A549 (cell line): Measurements from ENCODE around the gene TRAPPC3. TPM values are rescaled to one million over a fixed set of nuclear protein-coding genes. Genes with fewer than 3 reads are reported as not detected.

Experiments
- ATAC-seq, 2 experiments: fragments of 200-7000 bp in 1 of 2; fragments of >200 bp in 1 of 2; cut with Nextera tagmentation in 1 of 2; cut with Tn5 transposase in 1 of 2; 3 replicates each; pipeline versions ENCODE4 v1.8.0 to v1.9.1; 2018 to 2020; ENCODE audit warnings: mild to moderate bottlenecking in 1 of 2, moderate library complexity in 1 of 2
- CTCF ChIA-PET: fragments of 300-600 bp; sonication (Branson Sonifier 250); formaldehyde crosslinking; extraction: SDS; loops from one replicate; lab custom pipeline; 2021; ENCODE audit warnings: antibody characterized with exemption, inconsistent platforms; lab: Yijun Ruan, JAX
- POLR2A ChIA-PET: fragments of 350-600 bp; formaldehyde crosslinking; extraction: SDS; loops from one replicate; lab custom pipeline; 2021; ENCODE audit warnings: antibody characterized with exemption, inconsistent platforms; lab: Yijun Ruan, JAX
- DNase-seq, 2 experiments: peaks; one replicate each; pipeline versions ENCODE4 v3.0.0 to v3.0.0-alpha.2; 2011 to 2016; ENCODE audit warnings: low read depth in 1 of 2, low spot score in 1 of 2
- FAIRE-seq: peaks from 2 replicates; lab custom pipeline; 2011; peaks lifted over from hg19 to GRCh38; lab: Jason Lieb, UNC
- H3K27ac ChIP-seq, 2 experiments: fragments of >200 bp; sonication (Bioruptor Twin); formaldehyde crosslinking; 3 replicates each; pipeline ENCODE4 v1.5.1; 2016 to 2017
- H3K4me1 ChIP-seq: fragments of >200 bp; sonication (Bioruptor Twin); formaldehyde crosslinking; 3 replicates; pipeline ENCODE4 v1.6.1; 2016
- H3K4me2 ChIP-seq: fragments of >200 bp; sonication (Bioruptor Twin); formaldehyde crosslinking; 3 replicates; pipeline ENCODE4 v1.6.1; 2016
- H3K4me3 ChIP-seq: fragments of >200 bp; sonication (Bioruptor Twin); formaldehyde crosslinking; 3 replicates; pipeline ENCODE4 v1.5.1; 2016
- H3K9me3 ChIP-seq: fragments of >200 bp; sonication (Bioruptor Twin); formaldehyde crosslinking; 3 replicates; pipeline ENCODE4 v1.6.1; 2016
- CBX2 ChIP-seq: fragments of 200-600 bp; sonication (generic); IDR thresholded peaks from 2 replicates; pipeline ENCODE4 v1.6.1; 2016; ENCODE audit warnings: low read depth, mild to moderate bottlenecking, borderline replicate concordance
- CHD2 ChIP-seq: fragments of 150-350 bp; IDR thresholded peaks from 2 replicates; pipeline ENCODE4 v1.6.1; 2014; ENCODE audit warnings: low read length; ENCODE audit not compliant: partially characterized antibody
- CHD4 ChIP-seq: fragments of 200-600 bp; sonication (generic); IDR thresholded peaks from 2 replicates; pipeline ENCODE4 v1.6.1; 2016; ENCODE audit warnings: antibody characterized with exemption, mild to moderate bottlenecking, borderline replicate concordance
- EHF ChIP-seq: fragments of 250-450 bp; sonication (Bioruptor Pico); IDR thresholded peaks from 2 replicates; pipeline ENCODE4 v1.5.0; 2020; ENCODE audit warnings: mild to moderate bottlenecking
- ESRRA ChIP-seq: fragments of 150-350 bp; IDR thresholded peaks from 2 replicates; pipeline ENCODE4 v1.6.1; 2014; ENCODE audit warnings: mild to moderate bottlenecking, low read length, borderline replicate concordance
- HDAC2 ChIP-seq: fragments of 200-600 bp; sonication (generic); IDR thresholded peaks from 2 replicates; pipeline ENCODE4 v1.6.1; 2016
- JUN ChIP-seq, 2 experiments: fragments of >200 bp; sonication (Bioruptor Twin); formaldehyde crosslinking; IDR thresholded peaks; 2 replicates in 1 of 2; 3 replicates in 1 of 2; pipeline ENCODE4 v1.6.1; 2016 to 2017
- KDM5A ChIP-seq: fragments of 200-600 bp; sonication (generic); IDR thresholded peaks from 2 replicates; pipeline ENCODE4 v1.6.1; 2016; ENCODE audit warnings: antibody characterized with exemption, mild to moderate bottlenecking
- MYC ChIP-seq: IDR thresholded peaks from 2 replicates; pipeline ENCODE4 v1.6.1; 2012; ENCODE audit warnings: mild to moderate bottlenecking, inconsistent platforms, low read length, improper control_type of control experiment, borderline replicate concordance
- NFE2L2 ChIP-seq: fragments of 150-350 bp; conservative IDR thresholded peaks from 2 replicates; pipeline ENCODE4 v1.6.1; 2014; ENCODE audit warnings: low read length
- NPAS2 ChIP-seq: fragments of 250-450 bp; sonication (Bioruptor Pico); IDR thresholded peaks from 2 replicates; pipeline ENCODE4 v1.8.0; 2022; ENCODE audit warnings: mild to moderate bottlenecking, moderate library complexity, borderline replicate concordance
- NR3C1 ChIP-seq: fragments of >200 bp; sonication (Bioruptor Twin); formaldehyde crosslinking; IDR thresholded peaks from 3 replicates; pipeline ENCODE4 v1.6.1; 2017
- PHF8 ChIP-seq: fragments of 200-600 bp; sonication (generic); IDR thresholded peaks from 2 replicates; pipeline ENCODE4 v1.6.1; 2016; ENCODE audit warnings: low read depth, mild to moderate bottlenecking, antibody characterized with exemption, moderate library complexity, borderline replicate concordance
- POLR2AphosphoS2 ChIP-seq: conservative IDR thresholded peaks from 2 replicates; pipeline ENCODE4 v1.6.1; 2012; ENCODE audit warnings: low read length, improper control_type of control experiment, inconsistent platforms
- RCOR1 ChIP-seq: fragments of 150-350 bp; IDR thresholded peaks from 2 replicates; pipeline ENCODE4 v1.6.1; 2014; ENCODE audit warnings: antibody characterized with exemption, low read length, low read depth
- RFX5 ChIP-seq: fragments of 450-650 bp; IDR thresholded peaks from 2 replicates; pipeline ENCODE4 v1.7.1; 2014; ENCODE audit warnings: antibody characterized with exemption, mild to moderate bottlenecking, moderate library complexity
- SREBF2 ChIP-seq: fragments of 450-650 bp; IDR thresholded peaks from 2 replicates; pipeline ENCODE4 v1.6.1; 2014; ENCODE audit warnings: mild to moderate bottlenecking, moderate library complexity
- WGBS: methylation state at CpG from one replicate; pipeline ENCODE4 v1.1.6; 2017; ENCODE audit errors: missing lambda C conversion rate; 5-methylcytosine and 5-hydroxymethylcytosine counted together
- polyA plus RNA-seq, 4 experiments: library from polyadenylated mRNA; depleted of rRNA in 3 of 4; stranded (reverse); fragments of >200 nt; fragmentation: RNase III in 1 of 4; extraction: RNeasy Plus Mini Kit Qiagen cat#74134 plus additional on column Dnase treatment in 1 of 4; gene quantifications; 2 replicates in 3 of 4; 3 replicates in 1 of 4; pipeline ENCODE4 v1.2.3, GENCODE V29; 2011 to 2017
- TF ChIP-seq, protein P1 (sequence below): fragments of 450-650 bp; IDR thresholded peaks from 2 replicates; pipeline ENCODE4 v1.6.1; 2014; ENCODE audit warnings: antibody characterized with exemption
- TF ChIP-seq, protein P2 (sequence below): fragments of >200 bp; sonication (Bioruptor Twin); formaldehyde crosslinking; IDR thresholded peaks from 2 replicates; pipeline ENCODE4 v1.6.1; 2016
- TF ChIP-seq, protein P3 (sequence below): fragments of >200 bp; sonication (Bioruptor Twin); formaldehyde crosslinking; IDR thresholded peaks from 3 replicates; pipeline ENCODE4 v1.6.1; 2016
- TF ChIP-seq, protein P4 (sequence below): fragments of 250-450 bp; sonication (Bioruptor Pico); IDR thresholded peaks from 2 replicates; pipeline ENCODE4 v1.5.0; 2020; ENCODE audit warnings: low read depth, mild to moderate bottlenecking, moderate library complexity
- TF ChIP-seq, protein P5 (sequence below): fragments of 200-600 bp; sonication (generic); IDR thresholded peaks from 2 replicates; pipeline ENCODE4 v1.6.1; 2016; ENCODE audit warnings: antibody characterized with exemption, mild to moderate bottlenecking, moderate library complexity

TRAPPC3 gene
- polyA plus RNA-seq, 2 of the 4 experiments (the other 2 are of a cell fraction), result 62.2 to 103 TPM

DNA sequence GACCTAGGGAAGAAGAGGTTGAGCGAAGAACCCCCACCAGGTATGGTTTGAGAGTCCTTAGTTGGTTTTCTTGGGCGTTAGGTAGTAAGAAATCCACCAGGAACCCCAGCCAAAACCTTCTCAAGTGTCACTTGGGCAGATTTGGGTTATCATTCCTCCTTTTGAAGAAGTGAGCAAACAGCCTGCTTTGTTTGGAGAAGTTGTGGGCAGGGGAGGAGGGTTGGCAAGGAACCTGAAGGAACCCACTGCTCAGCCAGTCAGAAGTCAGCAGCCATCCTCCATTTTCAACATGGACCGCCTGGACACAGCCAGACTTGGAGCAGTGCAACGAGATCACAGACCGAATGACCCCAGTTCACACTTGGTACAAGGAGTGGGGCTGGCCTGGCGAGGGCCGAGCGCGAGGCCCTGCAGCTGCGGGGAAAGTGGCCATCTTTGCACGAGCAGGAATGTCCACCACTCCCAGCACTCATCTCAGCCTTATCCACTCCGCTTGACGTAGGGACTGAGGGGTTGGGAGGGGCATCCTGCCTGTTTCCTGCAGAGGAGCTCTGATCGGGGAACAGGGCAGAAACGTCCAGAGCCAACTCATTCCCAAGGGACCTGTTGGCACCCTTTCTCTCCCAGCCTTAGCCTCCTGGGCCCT, 53.4 kb downstream of the TRAPPC3 start:
- no peak for DNase-seq
- CTCF ChIA-PET, result interaction anchor here (0.8 to 13.6 kb wide), 6 partner anchors 9 to 326 kb away, joined by 3 to 147 read pairs (median 4); partner anchors contain the start of gene TRAPPC3
- no peak overlapping the region for H3K4me2 ChIP-seq
- no peak for TF ChIP-seq POLR2AphosphoS2
- no peak overlapping the region for H3K27ac ChIP-seq
- POLR2A ChIA-PET, result no interaction called here
- FAIRE-seq, result no peak
- H3K9me3 ChIP-seq, result no peaks in the 10 kb centered on the region
- 88% methylated on average over 10 of the region's 15 CpGs for WGBS
- no peak for ATAC-seq
- no peak overlapping the region for H3K4me3 ChIP-seq
- no peaks in the 10 kb centered on the region for H3K4me1 ChIP-seq

DNA sequence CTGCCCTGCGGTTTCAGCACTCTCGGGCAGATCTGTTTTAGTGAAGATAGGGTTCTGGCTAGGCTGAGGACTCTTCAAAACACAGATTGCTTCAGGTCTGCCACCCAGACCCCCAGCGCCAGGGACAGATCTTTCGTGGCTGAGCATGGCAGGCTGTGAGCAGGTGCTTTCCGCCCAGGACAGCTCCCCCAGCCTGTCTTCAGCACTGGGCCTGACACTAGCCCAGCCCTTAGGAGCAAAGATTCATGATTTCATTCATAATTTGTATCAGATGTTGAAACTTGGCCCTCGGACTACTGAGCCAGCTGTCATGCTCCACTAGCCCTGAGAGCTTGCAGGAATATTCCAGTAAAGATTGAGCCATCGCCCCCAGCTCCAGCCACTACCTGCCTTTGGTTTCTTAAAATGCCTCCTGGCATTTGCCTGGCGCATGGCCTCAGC, 54.6 kb downstream of the TRAPPC3 start:
- FAIRE-seq (no peak), ATAC-seq (no peak), DNase-seq (no peak)
- Histone ChIP-seq H3K4me3 (no peak overlapping the region), H3K9me3 (no peaks in the 10 kb centered on the region), H3K4me1 (peaks cover 6% of the 10 kb centered on the region), H3K27ac (no peak overlapping the region), H3K4me2 (no peak overlapping the region)
- WGBS, result 91% methylated on average over 8 of the region's 8 CpGs
- TF ChIP-seq RCOR1 (no peak), CHD2 (no peak), MYC (no peak), PHF8 (no peak)
- TF ChIP-seq, protein P1, sequence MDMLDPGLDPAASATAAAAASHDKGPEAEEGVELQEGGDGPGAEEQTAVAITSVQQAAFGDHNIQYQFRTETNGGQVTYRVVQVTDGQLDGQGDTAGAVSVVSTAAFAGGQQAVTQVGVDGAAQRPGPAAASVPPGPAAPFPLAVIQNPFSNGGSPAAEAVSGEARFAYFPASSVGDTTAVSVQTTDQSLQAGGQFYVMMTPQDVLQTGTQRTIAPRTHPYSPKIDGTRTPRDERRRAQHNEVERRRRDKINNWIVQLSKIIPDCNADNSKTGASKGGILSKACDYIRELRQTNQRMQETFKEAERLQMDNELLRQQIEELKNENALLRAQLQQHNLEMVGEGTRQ, result no peak
- TF ChIP-seq, protein P2, sequence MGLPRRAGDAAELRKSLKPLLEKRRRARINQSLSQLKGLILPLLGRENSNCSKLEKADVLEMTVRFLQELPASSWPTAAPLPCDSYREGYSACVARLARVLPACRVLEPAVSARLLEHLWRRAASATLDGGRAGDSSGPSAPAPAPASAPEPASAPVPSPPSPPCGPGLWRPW, result no peak
- ChIA-PET CTCF (interaction anchor here (1.2 to 13.6 kb wide), 5 partner anchors 11 to 123 kb away, joined by 3 to 147 read pairs (median 4); partner anchors contain the start of gene TRAPPC3), POLR2A (no interaction called here)

DNA sequence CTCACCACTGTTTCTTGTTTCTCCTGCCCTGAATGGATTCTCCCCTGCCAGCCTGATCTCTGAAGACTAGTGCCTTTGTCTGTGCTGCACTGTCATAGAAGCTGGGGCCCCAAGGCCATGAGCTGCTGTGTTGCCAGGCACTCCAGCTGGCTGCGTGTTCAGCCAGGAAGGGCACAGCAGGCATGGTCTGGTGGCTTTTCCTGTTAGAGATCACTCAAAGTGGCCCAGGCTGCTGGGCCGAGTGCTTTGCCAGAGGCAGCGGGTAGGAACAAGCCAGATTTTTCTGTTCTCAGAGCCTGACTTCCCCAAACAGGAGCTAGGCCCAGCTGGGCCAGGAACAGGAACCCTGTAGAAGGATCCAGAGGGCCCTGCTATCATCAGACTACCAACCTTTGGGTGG, 55.4 kb downstream of the TRAPPC3 start:
- no peak overlapping the region for H3K27ac ChIP-seq
- no peak overlapping the region for H3K4me2 ChIP-seq
- no peak for FAIRE-seq
- no peaks in the 10 kb centered on the region for H3K9me3 ChIP-seq
- TF ChIP-seq NFE2L2, result no peak
- TF ChIP-seq, protein P3, sequence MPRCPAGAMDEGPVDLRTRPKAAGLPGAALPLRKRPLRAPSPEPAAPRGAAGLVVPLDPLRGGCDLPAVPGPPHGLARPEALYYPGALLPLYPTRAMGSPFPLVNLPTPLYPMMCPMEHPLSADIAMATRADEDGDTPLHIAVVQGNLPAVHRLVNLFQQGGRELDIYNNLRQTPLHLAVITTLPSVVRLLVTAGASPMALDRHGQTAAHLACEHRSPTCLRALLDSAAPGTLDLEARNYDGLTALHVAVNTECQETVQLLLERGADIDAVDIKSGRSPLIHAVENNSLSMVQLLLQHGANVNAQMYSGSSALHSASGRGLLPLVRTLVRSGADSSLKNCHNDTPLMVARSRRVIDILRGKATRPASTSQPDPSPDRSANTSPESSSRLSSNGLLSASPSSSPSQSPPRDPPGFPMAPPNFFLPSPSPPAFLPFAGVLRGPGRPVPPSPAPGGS, result no peak
- TF ChIP-seq, protein P4, sequence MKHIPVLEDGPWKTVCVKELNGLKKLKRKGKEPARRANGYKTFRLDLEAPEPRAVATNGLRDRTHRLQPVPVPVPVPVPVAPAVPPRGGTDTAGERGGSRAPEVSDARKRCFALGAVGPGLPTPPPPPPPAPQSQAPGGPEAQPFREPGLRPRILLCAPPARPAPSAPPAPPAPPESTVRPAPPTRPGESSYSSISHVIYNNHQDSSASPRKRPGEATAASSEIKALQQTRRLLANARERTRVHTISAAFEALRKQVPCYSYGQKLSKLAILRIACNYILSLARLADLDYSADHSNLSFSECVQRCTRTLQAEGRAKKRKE, result no peak
- TF ChIP-seq CBX2, result no peak
- TF ChIP-seq JUN (IDR thresholded peaks at IDR 0.05), result no peak
- no peak for TF ChIP-seq KDM5A
- TF ChIP-seq EHF (CRISPR knock-in tag), result no peak
- no peak for TF ChIP-seq NR3C1
- TF ChIP-seq SREBF2, result no peak
- no peak for TF ChIP-seq RFX5
- TF ChIP-seq NPAS2 (CRISPR knock-in tag), result no peak
- no peak for TF ChIP-seq HDAC2
- TF ChIP-seq CHD4, result no peak
- TF ChIP-seq, protein P5, sequence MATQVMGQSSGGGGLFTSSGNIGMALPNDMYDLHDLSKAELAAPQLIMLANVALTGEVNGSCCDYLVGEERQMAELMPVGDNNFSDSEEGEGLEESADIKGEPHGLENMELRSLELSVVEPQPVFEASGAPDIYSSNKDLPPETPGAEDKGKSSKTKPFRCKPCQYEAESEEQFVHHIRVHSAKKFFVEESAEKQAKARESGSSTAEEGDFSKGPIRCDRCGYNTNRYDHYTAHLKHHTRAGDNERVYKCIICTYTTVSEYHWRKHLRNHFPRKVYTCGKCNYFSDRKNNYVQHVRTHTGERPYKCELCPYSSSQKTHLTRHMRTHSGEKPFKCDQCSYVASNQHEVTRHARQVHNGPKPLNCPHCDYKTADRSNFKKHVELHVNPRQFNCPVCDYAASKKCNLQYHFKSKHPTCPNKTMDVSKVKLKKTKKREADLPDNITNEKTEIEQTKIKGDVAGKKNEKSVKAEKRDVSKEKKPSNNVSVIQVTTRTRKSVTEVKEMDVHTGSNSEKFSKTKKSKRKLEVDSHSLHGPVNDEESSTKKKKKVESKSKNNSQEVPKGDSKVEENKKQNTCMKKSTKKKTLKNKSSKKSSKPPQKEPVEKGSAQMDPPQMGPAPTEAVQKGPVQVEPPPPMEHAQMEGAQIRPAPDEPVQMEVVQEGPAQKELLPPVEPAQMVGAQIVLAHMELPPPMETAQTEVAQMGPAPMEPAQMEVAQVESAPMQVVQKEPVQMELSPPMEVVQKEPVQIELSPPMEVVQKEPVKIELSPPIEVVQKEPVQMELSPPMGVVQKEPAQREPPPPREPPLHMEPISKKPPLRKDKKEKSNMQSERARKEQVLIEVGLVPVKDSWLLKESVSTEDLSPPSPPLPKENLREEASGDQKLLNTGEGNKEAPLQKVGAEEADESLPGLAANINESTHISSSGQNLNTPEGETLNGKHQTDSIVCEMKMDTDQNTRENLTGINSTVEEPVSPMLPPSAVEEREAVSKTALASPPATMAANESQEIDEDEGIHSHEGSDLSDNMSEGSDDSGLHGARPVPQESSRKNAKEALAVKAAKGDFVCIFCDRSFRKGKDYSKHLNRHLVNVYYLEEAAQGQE, result no peak
- no peak for TF ChIP-seq ESRRA
- TF ChIP-seq, all 56 proteins: peak for 0
- POLR2A ChIA-PET, result no interaction called here
- H3K4me1 ChIP-seq, result peaks cover 6% of the 10 kb centered on the region
- WGBS, result no CpG with 5 or more reads among the region's 3 CpGs
- no peak overlapping the region for H3K4me3 ChIP-seq
- ATAC-seq (no peak), DNase-seq (no peak)
- CTCF ChIA-PET, result interaction anchor here (1.4 to 13.6 kb wide), 3 partner anchors 39 to 124 kb away, joined by 4 to 147 read pairs (median 4); partner anchors contain the start of gene TRAPPC3
